ENCODE results near the gene GAS2L2.
"Not testable (repeated sequence)": the region's sequence is repeated elsewhere in the genome, so short reads cannot be mapped to it uniquely, and the experiment has no call there.

The GAS2L2 gene

GRCh38 chr17:35703308-35703707 is 49.7 kb downstream of the GAS2L2 start:
- not testable (repeated sequence) for H3K4me3 ChIP-seq (ENCODE audit: low read depth, low read length); H3K9ac ChIP-seq (ENCODE audit: low read depth, low read length); H3K36me3 ChIP-seq (ENCODE audit: control insufficient read depth, insufficient read depth, low read length); H3K27me3 ChIP-seq (ENCODE audit: control insufficient read depth, insufficient read depth, low read length); H3K9me3 ChIP-seq (ENCODE audit: control insufficient read depth, insufficient read depth, low read length); H3K4me1 ChIP-seq (ENCODE audit: control insufficient read depth, insufficient read depth, low read length)

GRCh38 chr17:35701491-35701890 is 51.5 kb downstream of the GAS2L2 start:
- Histone ChIP-seq H3K4me3 (ENCODE audit: low read depth, low read length) (no peak overlapping the region), H3K9ac (ENCODE audit: low read depth, low read length) (no peak overlapping the region), H3K4me1 (ENCODE audit: control insufficient read depth, insufficient read depth, low read length) (no peaks in the 10 kb centered on the region), H3K9me3 (ENCODE audit: control insufficient read depth, insufficient read depth, low read length) (no peaks in the 10 kb centered on the region), H3K27me3 (ENCODE audit: control insufficient read depth, insufficient read depth, low read length) (no peaks in the 10 kb centered on the region), H3K36me3 (ENCODE audit: control insufficient read depth, insufficient read depth, low read length) (no peaks in the 10 kb centered on the region)

GRCh38 chr17:35700150-35700549 is 52.9 kb downstream of the GAS2L2 start:
- Histone ChIP-seq H3K9me3 (ENCODE audit: control insufficient read depth, insufficient read depth, low read length) (no peaks in the 10 kb centered on the region), H3K9ac (ENCODE audit: low read depth, low read length) (no peak overlapping the region), H3K27me3 (ENCODE audit: control insufficient read depth, insufficient read depth, low read length) (no peaks in the 10 kb centered on the region), H3K36me3 (ENCODE audit: control insufficient read depth, insufficient read depth, low read length) (no peaks in the 10 kb centered on the region), H3K4me1 (ENCODE audit: control insufficient read depth, insufficient read depth, low read length) (peaks cover 3% of the 10 kb centered on the region), H3K4me3 (ENCODE audit: low read depth, low read length) (no peak overlapping the region)

GRCh38 chr17:35698800-35699199 is 54.2 kb downstream of the GAS2L2 start:
- Histone ChIP-seq H3K9ac (ENCODE audit: low read depth, low read length) (no peak overlapping the region), H3K9me3 (ENCODE audit: control insufficient read depth, insufficient read depth, low read length) (no peaks in the 10 kb centered on the region), H3K4me3 (ENCODE audit: low read depth, low read length) (no peak overlapping the region), H3K27me3 (ENCODE audit: control insufficient read depth, insufficient read depth, low read length) (no peaks in the 10 kb centered on the region), H3K4me1 (ENCODE audit: control insufficient read depth, insufficient read depth, low read length) (peaks cover 3% of the 10 kb centered on the region), H3K36me3 (ENCODE audit: control insufficient read depth, insufficient read depth, low read length) (peaks cover 6% of the 10 kb centered on the region)

GRCh38 chr17:35695613-35696012 is 57.4 kb downstream of the GAS2L2 start:
- H3K27me3 ChIP-seq (ENCODE audit: control insufficient read depth, insufficient read depth, low read length): no peaks in the 10 kb centered on the region
- no peak overlapping the region for H3K4me3 ChIP-seq (ENCODE audit: low read depth, low read length)
- H3K9me3 ChIP-seq (ENCODE audit: control insufficient read depth, insufficient read depth, low read length): no peaks in the 10 kb centered on the region
- peaks cover 6% of the 10 kb centered on the region for H3K36me3 ChIP-seq (ENCODE audit: control insufficient read depth, insufficient read depth, low read length)
- H3K4me1 ChIP-seq (ENCODE audit: control insufficient read depth, insufficient read depth, low read length): peaks cover 3% of the 10 kb centered on the region
- H3K9ac ChIP-seq (ENCODE audit: low read depth, low read length): no peak overlapping the region

GRCh38 chr17:35694906-35695305 is 58.1 kb downstream of the GAS2L2 start:
- Histone ChIP-seq H3K9ac (ENCODE audit: low read depth, low read length) (no peak overlapping the region), H3K4me3 (ENCODE audit: low read depth, low read length) (no peak overlapping the region), H3K27me3 (ENCODE audit: control insufficient read depth, insufficient read depth, low read length) (no peaks in the 10 kb centered on the region), H3K4me1 (ENCODE audit: control insufficient read depth, insufficient read depth, low read length) (peaks cover 3% of the 10 kb centered on the region), H3K36me3 (ENCODE audit: control insufficient read depth, insufficient read depth, low read length) (peaks cover 6% of the 10 kb centered on the region), H3K9me3 (ENCODE audit: control insufficient read depth, insufficient read depth, low read length) (no peaks in the 10 kb centered on the region)

Data from iPS-15b (cell line).